OCI-LY7 (cell line): Measurements from ENCODE around the gene NELFA. TPM values are rescaled to one million over a fixed set of nuclear protein-coding genes. Genes with fewer than 3 reads are reported as not detected.

Source experiments
- BruUV-seq: library from RNA; stranded (reverse); fragments of 400-500 nt; replicated peaks from 2 replicates; lab custom pipeline; 2021; lab: Mats Ljungman, UMichigan
- CTCF ChIA-PET: fragments of 300-600 bp; sonication (Branson Sonifier 250); formaldehyde crosslinking; loops from one replicate; lab custom pipeline; 2022; ENCODE audit warnings: antibody characterized with exemption; ENCODE audit not compliant: unreplicated experiment; lab: Charles Lee
- POLR2A ChIA-PET: fragments of 300-600 bp; sonication (Branson Sonifier 250); formaldehyde crosslinking; loops from one replicate; lab custom pipeline; 2022; ENCODE audit warnings: antibody characterized with exemption; lab: Charles Lee
- DNase-seq: peaks from one replicate; pipeline ENCODE4 v3.0.0-alpha.2; 2015; ENCODE audit warnings: low spot score
- H2AFZ ChIP-seq: fragments of 200-600 bp; sonication (generic), shearing (Covaris generic); 2 replicates; pipeline ENCODE4 v1.6.1; 2014; ENCODE audit warnings: mild to moderate bottlenecking, antibody characterized with exemption, low read length, moderate library complexity
- H3K27ac ChIP-seq: fragments of 200-600 bp; sonication (generic); 2 replicates; pipeline ENCODE4 v1.5.1; 2014; ENCODE audit warnings: mixed run types, low read depth, mild to moderate bottlenecking, moderate library complexity, low read length, inconsistent platforms; ENCODE audit not compliant: poor library complexity, severe bottlenecking
- H3K36me3 ChIP-seq: fragments of 200-600 bp; sonication (generic); 2 replicates; pipeline ENCODE4 v1.6.1; 2014; ENCODE audit warnings: mild to moderate bottlenecking, antibody characterized with exemption, low read length, moderate library complexity, mixed read lengths; ENCODE audit not compliant: insufficient read depth
- H3K4me1 ChIP-seq: fragments of 200-600 bp; sonication (generic); 2 replicates; pipeline ENCODE4 v1.5.1; 2014; ENCODE audit warnings: mild to moderate bottlenecking, low read length; ENCODE audit not compliant: insufficient read depth, poor library complexity, severe bottlenecking
- H3K4me2 ChIP-seq: fragments of 200-600 bp; sonication (generic); 2 replicates; pipeline ENCODE4 v1.6.1; 2014; ENCODE audit warnings: mild to moderate bottlenecking, low read length
- H3K4me3 ChIP-seq: fragments of 200-600 bp; sonication (generic); 2 replicates; pipeline ENCODE4 v1.5.1; 2014; ENCODE audit warnings: mild to moderate bottlenecking, low read depth, low read length; ENCODE audit not compliant: poor library complexity, severe bottlenecking
- H3K79me2 ChIP-seq: fragments of 200-600 bp; sonication (generic); 2 replicates; pipeline ENCODE4 v1.6.1; 2016; ENCODE audit warnings: low read depth, mild to moderate bottlenecking, low read length, moderate library complexity, mixed read lengths; ENCODE audit not compliant: insufficient read depth
- H3K9me2 ChIP-seq: fragments of 200-600 bp; sonication (generic); 2 replicates; pipeline ENCODE4 v1.6.1; 2016; ENCODE audit warnings: mild to moderate bottlenecking, low read length, mixed read lengths; ENCODE audit not compliant: insufficient read depth
- H3K9me3 ChIP-seq: fragments of 200-600 bp; sonication (generic); 2 replicates; pipeline ENCODE4 v1.6.1; 2014; ENCODE audit warnings: mild to moderate bottlenecking, mixed run types, low read length, mixed read lengths
- H4K20me1 ChIP-seq: fragments of 200-600 bp; sonication (generic); 2 replicates; pipeline ENCODE4 v1.6.1; 2014; ENCODE audit warnings: mild to moderate bottlenecking, antibody characterized with exemption, low read length, moderate library complexity, mixed read lengths; ENCODE audit not compliant: insufficient read depth
- EZH2phosphoT487 ChIP-seq: fragments of 200-600 bp; sonication (generic); IDR thresholded peaks from 2 replicates; pipeline ENCODE4 v1.6.1; 2018; ENCODE audit warnings: low read depth, borderline replicate concordance, mild to moderate bottlenecking, mixed run types, antibody characterized with exemption, low read length, moderate library complexity, mixed read lengths
- intact Hi-C: fragments of 100-400 bp; cut with micrococcal nuclease; formaldehyde crosslinking; loops from one replicate; pipeline ENCODE4 v1.10.0; 2022; ENCODE audit not compliant: unreplicated experiment
- total RNA-seq, 2 experiments: library from RNA; depleted of rRNA in 1 of 2; stranded (reverse); fragments of >200 nt in 1 of 2; shearing (Covaris generic) in 1 of 2; gene quantifications; 2 replicates each; pipeline ENCODE4 v1.2.3, GENCODE V29; 2014 to 2022
- TF ChIP-seq, protein P1 (sequence below): fragments of 200-600 bp; sonication (generic); conservative IDR thresholded peaks from 2 replicates; pipeline ENCODE4 v1.5.1; 2014; ENCODE audit warnings: mild to moderate bottlenecking, antibody characterized with exemption, low read length, moderate library complexity, mixed read lengths

Gene NELFA
- total RNA-seq, 2 experiments from 2014 or later: 45.5 to 45.7 TPM

DNA sequence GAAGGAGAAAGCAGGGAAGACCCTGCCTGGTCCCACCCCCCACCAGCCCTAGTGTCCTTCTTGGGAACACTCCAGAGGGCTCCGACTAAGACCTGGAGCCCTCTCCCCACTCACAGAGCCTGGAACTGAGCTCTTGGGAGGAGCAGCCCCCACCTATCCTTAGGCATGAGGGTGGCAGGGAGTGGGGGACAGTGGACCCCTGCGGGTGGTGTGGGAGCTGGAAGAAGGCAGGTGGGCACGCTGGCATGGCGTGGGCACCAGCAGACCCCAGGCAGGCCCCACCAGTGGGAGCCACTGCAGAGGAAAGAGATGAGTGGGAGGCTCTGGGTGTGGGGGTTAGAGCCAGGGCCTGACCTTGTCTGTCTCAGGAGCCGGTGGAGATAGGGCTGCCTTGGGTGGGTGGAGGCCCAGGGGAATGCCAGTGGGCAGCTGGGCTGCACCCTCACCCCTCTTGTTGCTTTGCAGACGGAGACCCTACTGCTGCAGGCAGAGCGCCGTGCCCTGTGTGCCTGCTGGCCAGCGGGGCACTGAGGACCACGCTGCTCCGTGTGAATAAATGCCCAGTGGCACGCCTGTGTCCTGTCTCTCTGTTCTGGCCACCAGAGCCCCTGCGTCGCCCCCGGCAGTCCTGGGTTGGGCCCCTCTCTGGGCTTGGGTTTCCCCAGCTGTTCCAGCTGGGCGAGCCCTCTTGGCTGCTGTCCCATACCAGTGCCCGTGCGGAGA lies 34.8 kb upstream of the NELFA start:
- CTCF ChIA-PET: no interaction called here

DNA sequence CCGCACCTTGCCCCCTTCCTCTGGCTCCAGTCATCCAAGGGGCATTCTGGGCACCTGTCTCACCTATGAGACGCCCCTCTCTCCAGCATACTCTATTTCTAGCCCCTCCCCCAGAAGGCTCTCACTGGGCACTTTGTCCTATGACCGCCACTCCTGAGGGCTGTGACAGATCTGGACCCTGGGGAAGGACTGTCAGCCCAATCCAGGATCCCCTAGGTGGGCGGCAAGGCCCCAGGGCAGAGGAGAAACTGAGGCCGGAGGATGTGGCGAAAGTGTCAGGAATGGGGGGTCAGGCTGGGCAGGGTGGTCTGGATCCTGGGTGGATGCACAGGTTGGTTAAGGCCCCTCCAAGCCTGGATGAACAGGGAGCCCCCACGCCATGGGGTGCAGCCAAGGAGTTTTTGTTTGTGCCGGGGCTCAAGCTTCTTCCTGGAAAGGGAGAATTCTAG lies 34.2 kb upstream of the NELFA start:
- Histone ChIP-seq H3K9me2 (no peaks in the 10 kb centered on the region), H3K4me3 (peak overlapping the region; percentile 63), H4K20me1 (no peaks in the 10 kb centered on the region), H3K4me1 (peaks cover 8% of the 10 kb centered on the region), H2AFZ (no peak overlapping the region), H3K36me3 (no peaks in the 10 kb centered on the region), H3K27ac (no peak overlapping the region), H3K9me3 (no peaks in the 10 kb centered on the region), H3K4me2 (peak overlapping the region; percentile 62), H3K79me2 (no peaks in the 10 kb centered on the region)
- TF ChIP-seq, protein P1, sequence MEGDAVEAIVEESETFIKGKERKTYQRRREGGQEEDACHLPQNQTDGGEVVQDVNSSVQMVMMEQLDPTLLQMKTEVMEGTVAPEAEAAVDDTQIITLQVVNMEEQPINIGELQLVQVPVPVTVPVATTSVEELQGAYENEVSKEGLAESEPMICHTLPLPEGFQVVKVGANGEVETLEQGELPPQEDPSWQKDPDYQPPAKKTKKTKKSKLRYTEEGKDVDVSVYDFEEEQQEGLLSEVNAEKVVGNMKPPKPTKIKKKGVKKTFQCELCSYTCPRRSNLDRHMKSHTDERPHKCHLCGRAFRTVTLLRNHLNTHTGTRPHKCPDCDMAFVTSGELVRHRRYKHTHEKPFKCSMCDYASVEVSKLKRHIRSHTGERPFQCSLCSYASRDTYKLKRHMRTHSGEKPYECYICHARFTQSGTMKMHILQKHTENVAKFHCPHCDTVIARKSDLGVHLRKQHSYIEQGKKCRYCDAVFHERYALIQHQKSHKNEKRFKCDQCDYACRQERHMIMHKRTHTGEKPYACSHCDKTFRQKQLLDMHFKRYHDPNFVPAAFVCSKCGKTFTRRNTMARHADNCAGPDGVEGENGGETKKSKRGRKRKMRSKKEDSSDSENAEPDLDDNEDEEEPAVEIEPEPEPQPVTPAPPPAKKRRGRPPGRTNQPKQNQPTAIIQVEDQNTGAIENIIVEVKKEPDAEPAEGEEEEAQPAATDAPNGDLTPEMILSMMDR: no peak
- TF ChIP-seq EZH2phosphoT487: no peak
- intact Hi-C loops: no loop called here
- BruUV-seq: no TSS peak
- DNase-seq: no peak
- ChIA-PET CTCF (no interaction called here), POLR2A (no interaction called here)

More for the DNA sequence above, 34.8 kb upstream of the NELFA start:
- Histone ChIP-seq H3K4me1 (peaks cover 8% of the 10 kb centered on the region), H3K27ac (no peak overlapping the region), H2AFZ (no peak overlapping the region), H3K79me2 (no peaks in the 10 kb centered on the region), H4K20me1 (no peaks in the 10 kb centered on the region), H3K4me3 (no peak overlapping the region), H3K9me3 (no peaks in the 10 kb centered on the region), H3K9me2 (no peaks in the 10 kb centered on the region), H3K4me2 (no peak overlapping the region), H3K36me3 (no peaks in the 10 kb centered on the region)
- POLR2A ChIA-PET: no interaction called here
- no TSS peak for BruUV-seq
- DNase-seq: no peak
- intact Hi-C loops: no loop called here
- TF ChIP-seq, protein P1: no peak
- no peak for TF ChIP-seq EZH2phosphoT487
